Fibroblast of lung (primary cell): ENCODE results near the gene ANKRD6. TPM values are rescaled to one million over a fixed set of nuclear protein-coding genes. Genes with fewer than 3 reads are reported as not detected.

Experiments used
- DNase-seq, 2 donors: peaks; one replicate each; pipeline versions ENCODE4 v3.0.0 to v3.0.0-alpha.2; 2010; ENCODE audit warnings: low read depth in 2 of 2
- H2AFZ ChIP-seq: 2 replicates; pipeline ENCODE4 v1.5.1; 2012; ENCODE audit warnings: low read length, control low read depth, inconsistent platforms
- H3K27ac ChIP-seq: 2 replicates; pipeline ENCODE4 v1.5.1; 2011; ENCODE audit warnings: low read length, control low read depth; ENCODE audit not compliant: insufficient read depth
- H3K27me3 ChIP-seq: 2 replicates; pipeline ENCODE4 v1.5.1; 2011; ENCODE audit warnings: mild to moderate bottlenecking, low read length; ENCODE audit not compliant: control insufficient read depth, insufficient read depth
- H3K36me3 ChIP-seq: 2 replicates; pipeline ENCODE4 v1.5.1; 2011; ENCODE audit warnings: low read length; ENCODE audit not compliant: control insufficient read depth, insufficient read depth
- H3K4me1 ChIP-seq: 2 replicates; pipeline ENCODE4 v1.5.1; 2011; ENCODE audit warnings: low read length; ENCODE audit not compliant: control insufficient read depth, insufficient read depth; ENCODE audit errors: extremely low read depth
- H3K4me2 ChIP-seq: 2 replicates; pipeline ENCODE4 v1.5.1; 2011; ENCODE audit warnings: low read length, control low read depth; ENCODE audit not compliant: insufficient read depth; ENCODE audit errors: extremely low read depth
- H3K4me3 ChIP-seq, 4 experiments: fragments of 200-600 bp in 1 of 4; sonication (generic) in 1 of 4; replicated peaks in 1 of 4; 2 replicates each; pipeline ENCODE4 v1.5.1; 2011 to 2016; ENCODE audit warnings: low read length in 4 of 4, low read depth in 3 of 4, mild to moderate bottlenecking in 3 of 4, control low read depth in 2 of 4, inconsistent platforms in 1 of 4, mixed read lengths in 1 of 4; ENCODE audit not compliant: insufficient read depth in 1 of 4; ENCODE audit errors: control extremely low read depth in 1 of 4
- H3K79me2 ChIP-seq: 2 replicates; pipeline ENCODE4 v1.5.1; 2012; ENCODE audit warnings: mild to moderate bottlenecking, low read length, inconsistent platforms; ENCODE audit not compliant: control insufficient read depth, insufficient read depth
- H3K9ac ChIP-seq: 2 replicates; pipeline ENCODE4 v1.5.1; 2011; ENCODE audit warnings: mild to moderate bottlenecking, low read length, control low read depth; ENCODE audit not compliant: insufficient read depth
- H3K9me3 ChIP-seq: 2 replicates; pipeline ENCODE4 v1.5.1; 2012; ENCODE audit warnings: low read depth, low read length; ENCODE audit not compliant: control insufficient read depth, insufficient read depth
- H4K20me1 ChIP-seq: 2 replicates; pipeline ENCODE4 v1.5.1; 2011; ENCODE audit warnings: low read length; ENCODE audit not compliant: control insufficient read depth, insufficient read depth; ENCODE audit errors: extremely low read depth
- EZH2 ChIP-seq: IDR thresholded peaks from 2 replicates; pipeline ENCODE4 v1.5.1; 2012; ENCODE audit warnings: low read length, control low read depth, mild to moderate bottlenecking; ENCODE audit errors: missing control alignments
- polyA plus RNA-seq, 2 donors: library from polyadenylated mRNA; depleted of rRNA in 1 of 2; stranded (reverse) in 1 of 2; unstranded in 1 of 2; fragments of >200 nt; gene quantifications; 2 replicates each; pipeline ENCODE4 v1.2.1, GENCODE V29; 2011 to 2012; ENCODE audit warnings: missing spikeins in 1 of 2
- total RNA-seq: library from RNA; depleted of rRNA; stranded (reverse); fragments of >200 nt; gene quantifications from 2 replicates; pipeline ENCODE4 v1.2.1, GENCODE V29; 2014
- TF ChIP-seq, protein P1 (sequence below), 2 donors: IDR thresholded peaks in 1 of 2; conservative IDR thresholded peaks in 1 of 2; 1 replicate in 1 of 2; 2 replicates in 1 of 2; pipeline ENCODE4 v1.5.1; 2011 to 2012; ENCODE audit warnings: low read length in 2 of 2, control low read depth in 1 of 2, inconsistent platforms in 1 of 2, low read depth in 1 of 2, mild to moderate bottlenecking in 1 of 2

The ANKRD6 gene
- total and polyA plus RNA-seq, 2 donors (not counting 1 experiment from before 2014, with no cell fraction given): 0.39 to 2.3 TPM

DNA sequence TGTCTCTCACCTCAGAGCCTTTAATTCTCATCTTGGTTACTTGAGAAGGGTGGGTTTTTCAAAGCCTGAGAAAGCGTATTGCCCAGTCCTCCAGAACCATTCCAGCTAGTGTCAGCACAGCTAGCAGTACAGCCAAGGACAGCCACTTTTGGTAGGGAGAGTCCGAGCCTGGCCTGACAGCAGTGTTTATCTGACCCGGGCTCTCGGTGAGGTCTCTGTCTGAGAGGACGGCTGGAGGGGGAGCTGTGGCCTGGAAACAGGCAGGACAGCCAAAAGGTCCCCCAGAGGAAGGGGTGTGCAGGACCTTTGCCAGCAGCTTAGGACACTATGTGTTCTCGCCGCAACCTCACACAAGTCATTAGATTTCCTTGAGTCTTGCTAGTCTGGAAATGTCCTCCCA lies 166.8 kb downstream of the ANKRD6 start:
- TF ChIP-seq, protein P1, sequence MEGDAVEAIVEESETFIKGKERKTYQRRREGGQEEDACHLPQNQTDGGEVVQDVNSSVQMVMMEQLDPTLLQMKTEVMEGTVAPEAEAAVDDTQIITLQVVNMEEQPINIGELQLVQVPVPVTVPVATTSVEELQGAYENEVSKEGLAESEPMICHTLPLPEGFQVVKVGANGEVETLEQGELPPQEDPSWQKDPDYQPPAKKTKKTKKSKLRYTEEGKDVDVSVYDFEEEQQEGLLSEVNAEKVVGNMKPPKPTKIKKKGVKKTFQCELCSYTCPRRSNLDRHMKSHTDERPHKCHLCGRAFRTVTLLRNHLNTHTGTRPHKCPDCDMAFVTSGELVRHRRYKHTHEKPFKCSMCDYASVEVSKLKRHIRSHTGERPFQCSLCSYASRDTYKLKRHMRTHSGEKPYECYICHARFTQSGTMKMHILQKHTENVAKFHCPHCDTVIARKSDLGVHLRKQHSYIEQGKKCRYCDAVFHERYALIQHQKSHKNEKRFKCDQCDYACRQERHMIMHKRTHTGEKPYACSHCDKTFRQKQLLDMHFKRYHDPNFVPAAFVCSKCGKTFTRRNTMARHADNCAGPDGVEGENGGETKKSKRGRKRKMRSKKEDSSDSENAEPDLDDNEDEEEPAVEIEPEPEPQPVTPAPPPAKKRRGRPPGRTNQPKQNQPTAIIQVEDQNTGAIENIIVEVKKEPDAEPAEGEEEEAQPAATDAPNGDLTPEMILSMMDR (conservative IDR thresholded peaks at IDR 0.05 in 1 of 2, IDR thresholded peaks at IDR 0.05 in 1 of 2; ENCODE audit: low read depth in 1 of 2, low read length in 2 of 2): no peak
- no peak for TF ChIP-seq EZH2

GRCh38 chr6:89602166-89602565 lies 169.2 kb downstream of the ANKRD6 start:
- H3K36me3 ChIP-seq: no peaks in the 10 kb centered on the region
- H3K27me3 ChIP-seq: no peaks in the 10 kb centered on the region
- no peak overlapping the region for H3K9ac ChIP-seq
- no peak overlapping the region for H3K27ac ChIP-seq
- DNase-seq: no peak
- no peaks in the 10 kb centered on the region for H4K20me1 ChIP-seq
- TF ChIP-seq, protein P1 (conservative IDR thresholded peaks at IDR 0.05 in 1 of 2, IDR thresholded peaks at IDR 0.05 in 1 of 2; ENCODE audit: low read depth in 1 of 2, low read length in 2 of 2): no peak
- no peak for TF ChIP-seq EZH2
- H3K79me2 ChIP-seq: no peaks in the 10 kb centered on the region
- H3K4me1 ChIP-seq: no peaks in the 10 kb centered on the region
- H3K9me3 ChIP-seq: no peaks in the 10 kb centered on the region
- H3K4me3 ChIP-seq: no peak overlapping the region
- H2AFZ ChIP-seq: no peak overlapping the region
- no peak overlapping the region for H3K4me2 ChIP-seq

More for the DNA sequence above, 166.8 kb downstream of the ANKRD6 start:
- Histone ChIP-seq H3K79me2 (no peaks in the 10 kb centered on the region), H3K4me1 (no peaks in the 10 kb centered on the region), H3K27ac (no peak overlapping the region), H4K20me1 (no peaks in the 10 kb centered on the region), H3K4me2 (no peak overlapping the region), H3K9me3 (no peaks in the 10 kb centered on the region), H3K27me3 (no peaks in the 10 kb centered on the region), H2AFZ (no peak overlapping the region), H3K36me3 (no peaks in the 10 kb centered on the region), H3K9ac (no peak overlapping the region), H3K4me3 (no peak overlapping the region)
- DNase-seq: no peak

- TF ChIP-seq, protein P1 (conservative IDR thresholded peaks at IDR 0.05 in 1 of 2, IDR thresholded peaks at IDR 0.05 in 1 of 2; ENCODE audit: low read depth in 1 of 2, low read length in 2 of 2): no peak
- no peak for TF ChIP-seq EZH2
- H3K27ac ChIP-seq: no peak overlapping the region
- H3K27me3 ChIP-seq: no peaks in the 10 kb centered on the region
- H3K4me3 ChIP-seq: no peak overlapping the region
- no peak for DNase-seq
- H2AFZ ChIP-seq: no peak overlapping the region
- no peaks in the 10 kb centered on the region for H3K4me1 ChIP-seq
- no peaks in the 10 kb centered on the region for H4K20me1 ChIP-seq
- H3K4me2 ChIP-seq: no peak overlapping the region
- H3K79me2 ChIP-seq: no peaks in the 10 kb centered on the region
- no peaks in the 10 kb centered on the region for H3K36me3 ChIP-seq
- H3K9me3 ChIP-seq: no peaks in the 10 kb centered on the region
- no peak overlapping the region for H3K9ac ChIP-seq
These were observed 171.7 kb downstream of the ANKRD6 start for GRCh38 chr6:89604653-89605052.
